GM08714 (cell line): Measurements from ENCODE around the gene GPS1.

ENCODE experiments used
- H3K4me3 ChIP-seq: fragments of 200-500 bp; sonication (Bioruptor generic); 2 replicates; pipeline ENCODE4 v1.5.1; 2014; ENCODE audit warnings: mild to moderate bottlenecking, low read length, inconsistent platforms
- ZNF274 ChIP-seq: IDR thresholded peaks from 2 replicates; pipeline ENCODE4 v1.6.1; 2012; ENCODE audit warnings: mild to moderate bottlenecking, low read depth, low read length

Gene GPS1

GRCh38 chr17:82103553-82104451 lies 52.1 kb downstream of the GPS1 start:
- no peak for TF ChIP-seq ZNF274
- no peak overlapping the region for H3K4me3 ChIP-seq

GRCh38 chr17:82104797-82105416 lies 53.2 kb downstream of the GPS1 start:
- TF ChIP-seq ZNF274, result no peak
- H3K4me3 ChIP-seq, result no peak overlapping the region; the same call in 1 of the 2 replicates

GRCh38 chr17:82105417-82105881 lies 53.8 kb downstream of the GPS1 start:
- H3K4me3 ChIP-seq, result peak overlapping the region; percentile 53; the same call in 1 of the 2 replicates
- TF ChIP-seq ZNF274, result no peak

GRCh38 chr17:82105882-82106687 lies 54.4 kb downstream of the GPS1 start:
- no peak for TF ChIP-seq ZNF274
- H3K4me3 ChIP-seq, result peak overlapping the region; percentile 53; the same call in 1 of the 2 replicates

- no peak for TF ChIP-seq ZNF274
- H3K4me3 ChIP-seq, result peak overlapping the region; percentile 53; the same call in 1 of the 2 replicates
Measured at GRCh38 chr17:82106688-82107305, 55.1 kb downstream of the GPS1 start.
